HG03066 (cell line): ENCODE results near the gene UROC1.

ENCODE experiments used
- ATAC-seq: cut with Tn5 transposase; IDR thresholded peaks from one replicate; pipeline ENCODE4 v1.9.1; 2021; ENCODE audit warnings: low read depth; ENCODE audit not compliant: unreplicated experiment

The UROC1 gene

DNA sequence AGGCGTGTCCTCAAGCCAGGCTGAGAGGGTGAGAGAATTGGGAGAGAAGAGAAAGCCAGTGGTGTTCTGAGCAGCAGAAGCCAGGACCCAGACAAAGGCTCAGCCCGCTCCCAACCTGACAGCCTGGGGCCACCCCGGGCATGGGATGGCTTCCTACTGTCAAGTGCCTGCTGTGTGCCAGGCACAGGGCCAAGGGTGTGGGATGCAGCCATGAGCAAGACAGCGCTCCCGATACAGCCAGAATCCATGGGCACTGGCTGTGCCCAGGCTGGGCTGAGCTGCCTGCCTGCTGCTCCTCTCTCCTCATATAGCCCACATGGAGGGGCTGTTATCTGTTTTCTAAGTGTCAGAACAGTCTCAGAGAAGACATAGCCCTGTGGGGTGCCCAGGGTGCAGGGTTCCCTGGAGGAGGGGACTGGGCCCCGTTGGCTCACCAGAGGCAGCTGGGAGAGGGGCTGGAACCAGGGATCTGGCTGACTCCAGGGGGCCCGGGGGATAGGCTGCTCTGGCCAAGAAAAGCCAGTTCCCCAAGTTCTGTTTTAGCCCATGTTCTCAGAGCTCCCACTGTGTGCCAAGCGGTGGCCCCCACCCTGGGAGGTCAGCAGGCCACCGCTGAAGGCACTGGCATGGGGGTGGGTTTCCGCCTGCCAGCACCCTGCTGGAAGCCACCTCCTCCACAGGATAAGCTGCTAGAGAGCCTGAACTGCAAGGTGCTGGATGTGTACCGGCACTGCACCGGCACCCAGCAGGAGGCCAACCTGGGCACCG lies 83.9 kb downstream of the UROC1 start:
- ATAC-seq = no peak

GRCh38 chr3:126433105-126433430 lies 84.5 kb downstream of the UROC1 start:
- ATAC-seq = no peak

- ATAC-seq = no peak
Observed at GRCh38 chr3:126432361-126433104, 85.0 kb downstream of the UROC1 start.
